B cell (primary cell): ENCODE measurements around the gene COX5B. TPM values are rescaled to one million over a fixed set of nuclear protein-coding genes. Genes with fewer than 3 reads are reported as not detected.

Experiments
- ATAC-seq: fragments of 200-7000 bp; cut with Tn5 transposase; one replicate; pipeline ENCODE4 v1.10.0; 2021; ENCODE audit warnings: low read depth, mild to moderate bottlenecking, moderate number of reproducible peaks, moderate library complexity
- CTCF ChIA-PET: fragments of 350-600 bp; sonication (Branson Sonifier 250); formaldehyde crosslinking; loops from one replicate; lab custom pipeline; 2021; ENCODE audit warnings: antibody characterized with exemption, inconsistent platforms; lab: Charles Lee
- POLR2A ChIA-PET: fragments of 350-600 bp; sonication (Branson Sonifier 250); formaldehyde crosslinking; loops from one replicate; lab custom pipeline; 2021; ENCODE audit warnings: antibody characterized with exemption; lab: Charles Lee
- DNase-seq: peaks from one replicate; pipeline ENCODE4 v3.0.0; 2013
- H2AFZ ChIP-seq: 2 replicates; pipeline ENCODE4 v1.6.1; 2012; ENCODE audit warnings: mild to moderate bottlenecking, low read depth, low read length; ENCODE audit not compliant: insufficient read depth, poor library complexity, severe bottlenecking
- H3K27ac ChIP-seq, 2 donors: 1 replicate in 1 of 2; 2 replicates in 1 of 2; pipeline ENCODE4 v1.5.1; 2012 to 2013; ENCODE audit warnings: low read length in 2 of 2, mild to moderate bottlenecking in 2 of 2, moderate library complexity in 1 of 2
- H3K27me3 ChIP-seq, 4 experiments: fragments of 200-600 bp in 1 of 4; sonication (generic) in 1 of 4; replicated peaks in 1 of 4; 1 replicate in 2 of 4; 2 replicates in 2 of 4; pipeline versions ENCODE4 v1.6.1 to v1.7.0; 2013 to 2016; ENCODE audit warnings: low read length in 3 of 4, mild to moderate bottlenecking in 2 of 4, mixed read lengths in 1 of 4, moderate library complexity in 1 of 4; ENCODE audit not compliant: insufficient read depth in 4 of 4, control insufficient read depth in 3 of 4; ENCODE audit errors: control extremely low read depth in 1 of 4
- H3K36me3 ChIP-seq, 2 experiments: replicated peaks in 1 of 2; 1 replicate in 1 of 2; 2 replicates in 1 of 2; pipeline versions ENCODE4 v1.6.1 to v1.7.1; 2013; ENCODE audit warnings: low read length in 1 of 2; ENCODE audit not compliant: insufficient read depth in 2 of 2, control insufficient read depth in 1 of 2; ENCODE audit errors: control extremely low read depth in 1 of 2, extremely low read depth in 1 of 2
- H3K4me1 ChIP-seq, 2 donors: fragments of 200-600 bp in 1 of 2; sonication (generic) in 1 of 2; 1 replicate in 1 of 2; 2 replicates in 1 of 2; pipeline versions ENCODE4 v1.5.1 to v1.6.1; 2013 to 2017; ENCODE audit warnings: low read length in 2 of 2; ENCODE audit not compliant: control insufficient read depth in 2 of 2, insufficient read depth in 2 of 2
- H3K4me2 ChIP-seq: replicated peaks from 2 replicates; pipeline ENCODE3; 2012; ENCODE audit warnings: mild to moderate bottlenecking, low read depth, low read length; ENCODE audit not compliant: poor library complexity, severe bottlenecking
- H3K4me3 ChIP-seq, 5 experiments: fragments of 200-600 bp in 1 of 5; sonication (generic) in 1 of 5; 1 replicate in 3 of 5; 2 replicates in 2 of 5; pipeline versions ENCODE4 v1.5.1 to v1.7.0; 2011 to 2016; ENCODE audit warnings: low read length in 4 of 5, mild to moderate bottlenecking in 4 of 5, low read depth in 2 of 5, control low read depth in 1 of 5, moderate library complexity in 1 of 5; ENCODE audit not compliant: insufficient read depth in 1 of 5; ENCODE audit errors: control extremely low read depth in 1 of 5, extremely low read depth in 1 of 5
- H3K79me2 ChIP-seq: fragments of 200-600 bp; sonication (generic); one replicate; pipeline ENCODE4 v1.6.0; 2016; ENCODE audit warnings: low read length; ENCODE audit not compliant: control insufficient read depth, insufficient read depth
- H3K9ac ChIP-seq: fragments of 200-600 bp; sonication (generic); 2 replicates; pipeline ENCODE4 v1.6.1; 2017; ENCODE audit warnings: mild to moderate bottlenecking, low read length, moderate library complexity
- H3K9me3 ChIP-seq, 3 donors: one replicate each; pipeline versions ENCODE4 v1.6.1 to v1.7.1; 2013; ENCODE audit warnings: low read length in 2 of 3; ENCODE audit not compliant: control insufficient read depth in 2 of 3, insufficient read depth in 1 of 3; ENCODE audit errors: control extremely low read depth in 1 of 3
- H4K20me1 ChIP-seq: 2 replicates; pipeline ENCODE4 v1.6.0; 2012; ENCODE audit warnings: mild to moderate bottlenecking, low read length; ENCODE audit not compliant: insufficient read depth, control insufficient read depth, poor library complexity, severe bottlenecking
- H3K27ac Mint-ChIP-seq: one replicate; pipeline ENCODE4 v1.8.0; 2021; ENCODE audit warnings: mixed read lengths
- H3K27me3 Mint-ChIP-seq: one replicate; pipeline ENCODE4 v1.8.0; 2021; ENCODE audit warnings: mixed read lengths
- H3K4me1 Mint-ChIP-seq: one replicate; pipeline ENCODE4 v1.8.0; 2021; ENCODE audit warnings: mixed read lengths
- H3K4me3 Mint-ChIP-seq: one replicate; pipeline ENCODE4 v1.8.0; 2021; ENCODE audit warnings: mixed read lengths
- H3K9me3 Mint-ChIP-seq: one replicate; pipeline ENCODE4 v1.8.0; 2022; ENCODE audit warnings: mixed read lengths; ENCODE audit not compliant: insufficient read depth
- CTCF ChIP-seq: fragments of 200-600 bp; IDR thresholded peaks from one replicate; pipeline ENCODE4 v1.8.0; 2022; ENCODE audit warnings: antibody characterized with exemption, mild to moderate bottlenecking
- EZH2 ChIP-seq: IDR thresholded peaks from 2 replicates; pipeline ENCODE4 v1.6.1; 2012; ENCODE audit warnings: borderline replicate concordance, low read depth, mild to moderate bottlenecking, moderate library complexity, low read length; ENCODE audit not compliant: insufficient read depth, poor library complexity, severe bottlenecking
- WGBS: methylation state at CpG from one replicate; pipeline ENCODE4 v1.1.5; 2013; ENCODE audit warnings: missing lambda C conversion rate; ENCODE audit not compliant: insufficient coverage; 5-methylcytosine and 5-hydroxymethylcytosine counted together
- intact Hi-C: fragments of 100-400 bp; cut with micrococcal nuclease; formaldehyde crosslinking; loops from one replicate; pipeline ENCODE4 v1.10.0; 2022
- polyA plus RNA-seq: library from polyadenylated mRNA; depleted of rRNA; stranded (reverse); fragments of >200 nt; gene quantifications from 2 replicates; pipeline ENCODE4 v1.2.3, GENCODE V29; 2012
- total RNA-seq, 2 donors: library from RNA; stranded (reverse); fragments of 120-200 nt in 1 of 2; gene quantifications; 1 replicate in 1 of 2; 2 replicates in 1 of 2; pipeline versions ENCODE4 v1.2.3 to v1.2.4, GENCODE V29; 2013 to 2022

The COX5B gene
- total and polyA plus RNA-seq, 2 donors (not counting 1 experiment from before 2014, with no cell fraction given): 111 to 164 TPM

- peak overlapping the region; percentile 81 for H3K4me2 ChIP-seq
- ATAC-seq (peak; percentile 20), DNase-seq (peak; percentile 37)
- peaks cover 33% of the 10 kb centered on the region for H3K4me1 Mint-ChIP-seq
- TF ChIP-seq EZH2: no peak
- H3K79me2 ChIP-seq: peaks cover 37% of the 10 kb centered on the region
- ChIA-PET CTCF (interaction anchor here (1.3 to 6.2 kb wide), 6 partner anchors 12 to 72 kb away, joined by 4 to 53 read pairs (median 8); partner anchors contain the start of gene COX5B), POLR2A (interaction anchor here (0.6 to 4.6 kb wide), 4 partner anchors 10 to 18 kb away, joined by 3 to 44 read pairs (median 8); partner anchors contain the start of gene COX5B)
- WGBS: under 1% methylated on average over 20 of the region's 24 CpGs
- no peaks in the 10 kb centered on the region for H3K9me3 Mint-ChIP-seq
- peaks cover 23 to 31% of the 10 kb centered on the region in 2 donors for H3K4me1 ChIP-seq
- H3K27me3 ChIP-seq: no peaks in the 10 kb centered on the region
- H3K27me3 Mint-ChIP-seq: no peaks in the 10 kb centered on the region
- peak overlapping the region; percentile 91 for H3K27ac Mint-ChIP-seq
- H3K4me3 ChIP-seq: peak overlapping the region; percentile 66 to 85 (median 71)
- H3K36me3 ChIP-seq: peaks cover 0 to 19% of the 10 kb centered on the region in 2 experiments
- H2AFZ ChIP-seq: peak overlapping the region; percentile 70
- H4K20me1 ChIP-seq: peaks cover 38% of the 10 kb centered on the region
- H3K9ac ChIP-seq: peak overlapping the region; percentile 78
- H3K9me3 ChIP-seq: no peaks in the 10 kb centered on the region
- peak overlapping the region; percentile 94 for H3K4me3 Mint-ChIP-seq
- intact Hi-C loops: loop anchor here (5.0 to 10.0 kb wide), 3 partner anchors 548 to 1829 kb away; partner anchors contain the start of genes ANKRD36, CNNM4 and REV1
- H3K27ac ChIP-seq: peak overlapping the region; percentile 24 to 88
Observed at GRCh38 chr2:97662895-97663625, 17.2 kb downstream of the COX5B start.

- Mint-ChIP-seq H3K9me3 (no peaks in the 10 kb centered on the region), H3K27ac (peak overlapping the region; percentile 91), H3K27me3 (no peaks in the 10 kb centered on the region), H3K4me1 (peaks cover 33% of the 10 kb centered on the region), H3K4me3 (peak overlapping the region; percentile 94)
- Histone ChIP-seq H3K27ac (peak overlapping the region; percentile 24 to 88), H2AFZ (peak overlapping the region; percentile 70), H3K79me2 (peaks cover 37% of the 10 kb centered on the region), H3K27me3 (no peaks in the 10 kb centered on the region), H3K4me1 (peaks cover 23 to 31% of the 10 kb centered on the region in 2 donors), H3K4me3 (peak overlapping the region; percentile 66 to 85 (median 71)), H3K9ac (peak overlapping the region; percentile 78), H4K20me1 (peaks cover 38% of the 10 kb centered on the region), H3K9me3 (no peaks in the 10 kb centered on the region), H3K36me3 (peaks cover 0 to 13% of the 10 kb centered on the region in 2 experiments), H3K4me2 (peak overlapping the region; percentile 81)
- ChIA-PET POLR2A (interaction anchor here (1.3 to 4.6 kb wide), 3 partner anchors 10 to 18 kb away, joined by 3 to 44 read pairs (median 4); partner anchors contain the start of gene COX5B), CTCF (interaction anchor here (1.2 to 6.2 kb wide), 5 partner anchors 9 to 72 kb away, joined by 4 to 53 read pairs (median 11); partner anchors contain the start of gene COX5B)
- TF ChIP-seq CTCF: no peak
- TF ChIP-seq EZH2: no peak
- WGBS: under 1% methylated on average over 46 of the region's 46 CpGs
- ATAC-seq: no peak
- peak; percentile 78 for DNase-seq
- intact Hi-C loops: loop anchor here (5.0 to 10.0 kb wide), 3 partner anchors 549 to 1829 kb away; partner anchors contain the start of genes ANKRD36, CNNM4 and REV1
Observed at GRCh38 chr2:97663626-97663961, 17.7 kb downstream of the COX5B start.
